ENCODE data around the gene FAM120A. TPM values are rescaled to one million over a fixed set of nuclear protein-coding genes. Genes with fewer than 3 reads are reported as not detected.

Gene FAM120A
- total RNA-seq, 1 experiment from 2014 or later, result 43.2 TPM

- POLR2A ChIA-PET, result no interaction called here
- BruUV-seq (replicated peaks), result no TSS peak
- no peaks in the 10 kb centered on the region for H3K27me3 ChIP-seq (replicated peaks; ENCODE audit: control insufficient read depth, insufficient read depth, low read length)
- Mint-ChIP-seq H3K27me3 (ENCODE audit: insufficient read depth, unreplicated experiment) (no peaks in the 10 kb centered on the region), H3K4me1 (ENCODE audit: low read depth, unreplicated experiment) (peaks cover 13% of the 10 kb centered on the region), H3K27ac (ENCODE audit: unreplicated experiment) (no peak overlapping the region), H3K36me3 (ENCODE audit: insufficient read depth, unreplicated experiment) (no peaks in the 10 kb centered on the region), H3K4me3 (ENCODE audit: unreplicated experiment) (no peak overlapping the region), H3K9me3 (ENCODE audit: unreplicated experiment) (no peaks in the 10 kb centered on the region)
- TF ChIP-seq CTCF (IDR thresholded peaks at IDR 0.05; ENCODE audit: insufficient read depth in 1 of 2, low read depth in 1 of 2, low read length in 1 of 2, severe bottlenecking in 1 of 2, unreplicated experiment in 1 of 2), result no peak
- H3K36me3 ChIP-seq (ENCODE audit: control insufficient read depth, insufficient read depth, low read length), result no peaks in the 10 kb centered on the region
- no peaks in the 10 kb centered on the region for H3K9me3 ChIP-seq
- intact Hi-C loops (cut with micrococcal nuclease; ENCODE audit: unreplicated experiment), result no loop called here
- CTCF ChIA-PET, result no interaction called here
- H3K4me3 ChIP-seq (ENCODE audit: low read depth, low read length), result no peak overlapping the region
- peaks cover 12% of the 10 kb centered on the region for H3K4me1 ChIP-seq
- no peak for DNase-seq
Measured at GRCh38 chr9:93468763-93469456, 17.4 kb downstream of the FAM120A start.

GRCh38 chr9:93470391-93470790 is 18.9 kb downstream of the FAM120A start:
- H3K4me1 Mint-ChIP-seq (ENCODE audit: low read depth, unreplicated experiment), result peaks cover 13% of the 10 kb centered on the region
- Histone ChIP-seq H3K36me3 (ENCODE audit: control insufficient read depth, insufficient read depth, low read length) (no peaks in the 10 kb centered on the region), H3K4me1 (peaks cover 12% of the 10 kb centered on the region), H3K4me3 (ENCODE audit: low read depth, low read length) (no peak overlapping the region), H3K27me3 (replicated peaks; ENCODE audit: control insufficient read depth, insufficient read depth, low read length) (no peaks in the 10 kb centered on the region), H3K9me3 (no peaks in the 10 kb centered on the region)
- H3K9me3 Mint-ChIP-seq (ENCODE audit: unreplicated experiment), result no peaks in the 10 kb centered on the region
- H3K27ac Mint-ChIP-seq (ENCODE audit: unreplicated experiment), result no peak overlapping the region
- intact Hi-C loops (cut with micrococcal nuclease; ENCODE audit: unreplicated experiment), result no loop called here
- DNase-seq, result no peak
- CTCF ChIA-PET, result no interaction called here
- H3K4me3 Mint-ChIP-seq (ENCODE audit: unreplicated experiment), result no peak overlapping the region
- H3K36me3 Mint-ChIP-seq (ENCODE audit: insufficient read depth, unreplicated experiment), result peaks cover 6% of the 10 kb centered on the region
- no peaks in the 10 kb centered on the region for H3K27me3 Mint-ChIP-seq (ENCODE audit: insufficient read depth, unreplicated experiment)
- POLR2A ChIA-PET, result no interaction called here
- no TSS peak for BruUV-seq (replicated peaks)
- no peak for TF ChIP-seq CTCF (IDR thresholded peaks at IDR 0.05; ENCODE audit: insufficient read depth in 1 of 2, low read depth in 1 of 2, low read length in 1 of 2, severe bottlenecking in 1 of 2, unreplicated experiment in 1 of 2)

GRCh38 chr9:93471124-93471523 is 19.6 kb downstream of the FAM120A start:
- Mint-ChIP-seq H3K36me3 (ENCODE audit: insufficient read depth, unreplicated experiment) (peaks cover 6% of the 10 kb centered on the region), H3K9me3 (ENCODE audit: unreplicated experiment) (no peaks in the 10 kb centered on the region), H3K4me3 (ENCODE audit: unreplicated experiment) (no peak overlapping the region), H3K27ac (ENCODE audit: unreplicated experiment) (no peak overlapping the region), H3K4me1 (ENCODE audit: low read depth, unreplicated experiment) (peaks cover 13% of the 10 kb centered on the region), H3K27me3 (ENCODE audit: insufficient read depth, unreplicated experiment) (no peaks in the 10 kb centered on the region)
- ChIA-PET POLR2A (no interaction called here), CTCF (no interaction called here)
- no TSS peak for BruUV-seq (replicated peaks)
- no peak for TF ChIP-seq CTCF (IDR thresholded peaks at IDR 0.05; ENCODE audit: insufficient read depth in 1 of 2, low read depth in 1 of 2, low read length in 1 of 2, severe bottlenecking in 1 of 2, unreplicated experiment in 1 of 2)
- Histone ChIP-seq H3K9me3 (no peaks in the 10 kb centered on the region), H3K4me1 (peaks cover 12% of the 10 kb centered on the region), H3K27me3 (replicated peaks; ENCODE audit: control insufficient read depth, insufficient read depth, low read length) (no peaks in the 10 kb centered on the region), H3K4me3 (ENCODE audit: low read depth, low read length) (no peak overlapping the region), H3K36me3 (ENCODE audit: control insufficient read depth, insufficient read depth, low read length) (no peaks in the 10 kb centered on the region)
- no peak for DNase-seq
- intact Hi-C loops (cut with micrococcal nuclease; ENCODE audit: unreplicated experiment), result no loop called here
